ENCODE data around the gene OPA1. TPM values are rescaled to one million over a fixed set of nuclear protein-coding genes. Genes with fewer than 3 reads are reported as not detected.

Gene OPA1
- total and polyA plus RNA-seq, 2 of the 8 experiments (the other 6 are each of a cell fraction or from before 2014, with no cell fraction given): 20.3 to 109 TPM

DNA sequence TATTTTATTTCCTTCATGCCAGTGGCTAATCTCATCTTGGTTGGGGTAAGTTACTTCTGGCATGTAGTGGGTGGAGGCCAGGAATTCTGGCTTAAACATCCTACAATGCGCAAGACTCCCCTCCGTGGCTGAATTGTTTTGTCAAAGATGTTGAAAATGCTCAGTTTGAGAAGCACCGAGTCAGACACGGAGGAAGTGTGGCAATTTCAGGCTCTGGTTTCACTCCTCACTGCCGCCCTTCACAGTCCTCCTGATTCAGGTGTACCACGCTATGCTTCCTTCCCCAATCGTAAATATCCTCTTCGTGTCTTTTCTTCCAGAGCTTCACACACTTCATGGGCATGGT lies 150.7 kb downstream of the OPA1 start (continued):
- TF ChIP-seq SP2 (IDR thresholded peaks at IDR 0.05; ENCODE audit: low read length): no peak
- TF ChIP-seq SIN3A (conservative IDR thresholded peaks at IDR 0.05 in 1 of 2, IDR thresholded peaks at IDR 0.05 in 1 of 2; ENCODE audit: low read depth in 1 of 2, low read length in 2 of 2): no peak
- TF ChIP-seq KDM1A (IDR thresholded peaks at IDR 0.05; ENCODE audit: borderline replicate concordance, low read length): no peak

Data from H1 (cell line).